D721Med (cell line): ENCODE results near the gene ARFIP1.

ENCODE experiments used
- DNase-seq: peaks from one replicate; pipeline ENCODE4 v3.0.0; 2011; ENCODE audit warnings: low spot score; ENCODE audit not compliant: insufficient read length
- FAIRE-seq: peaks from 2 replicates; lab custom pipeline; 2011; peaks lifted over from hg19 to GRCh38; lab: Jason Lieb, UNC
- CTCF ChIP-seq: IDR thresholded peaks from 2 replicates; pipeline ENCODE4 v1.5.1; 2012; ENCODE audit warnings: mild to moderate bottlenecking, control low read depth; ENCODE audit not compliant: insufficient read depth; ENCODE audit errors: missing control alignments

The ARFIP1 gene

GRCh38 chr4:152773953-152774352 is 5.8 kb upstream of the ARFIP1 start:
- TF ChIP-seq CTCF = no peak
- FAIRE-seq (no peak), DNase-seq (no peak)

- TF ChIP-seq CTCF = no peak
- no peak for DNase-seq
- FAIRE-seq = no peak
Measured at GRCh38 chr4:152776352-152776751, 3.4 kb upstream of the ARFIP1 start.

- no peak for TF ChIP-seq CTCF
- FAIRE-seq = no peak
Measured at GRCh38 chr4:152777488-152777887, 2.3 kb upstream of the ARFIP1 start.

GRCh38 chr4:152778656-152779512 is 870 bp upstream of the ARFIP1 start:
- FAIRE-seq = no peak
- no peak for TF ChIP-seq CTCF
- DNase-seq = no peak

More at GRCh38 chr4:152777488-152777887, 2.3 kb upstream of the ARFIP1 start:
- no peak for DNase-seq

GRCh38 chr4:152780267-152780778 is 569 bp downstream of the ARFIP1 start:
- no peak for TF ChIP-seq CTCF
- DNase-seq (no peak), FAIRE-seq (no peak)

GRCh38 chr4:152784490-152785350 is 5.0 kb downstream of the ARFIP1 start:
- peak; percentile 49 for TF ChIP-seq CTCF
- DNase-seq (no peak), FAIRE-seq (peak; percentile 86)
